HG03378 (cell line): ENCODE results near the gene ZBTB43.
A peak's percentile ranks its signal among the peaks of the same experiment; 100 is the strongest.
"Not testable (repeated sequence)": the region's sequence is repeated elsewhere in the genome, so short reads cannot be mapped to it uniquely, and the experiment has no call there.

ENCODE experiments used
- ATAC-seq: cut with Tn5 transposase; IDR thresholded peaks from one replicate; pipeline ENCODE4 v1.9.1; 2021; ENCODE audit warnings: mild to moderate bottlenecking, moderate library complexity; ENCODE audit not compliant: unreplicated experiment

Gene ZBTB43, protein sequence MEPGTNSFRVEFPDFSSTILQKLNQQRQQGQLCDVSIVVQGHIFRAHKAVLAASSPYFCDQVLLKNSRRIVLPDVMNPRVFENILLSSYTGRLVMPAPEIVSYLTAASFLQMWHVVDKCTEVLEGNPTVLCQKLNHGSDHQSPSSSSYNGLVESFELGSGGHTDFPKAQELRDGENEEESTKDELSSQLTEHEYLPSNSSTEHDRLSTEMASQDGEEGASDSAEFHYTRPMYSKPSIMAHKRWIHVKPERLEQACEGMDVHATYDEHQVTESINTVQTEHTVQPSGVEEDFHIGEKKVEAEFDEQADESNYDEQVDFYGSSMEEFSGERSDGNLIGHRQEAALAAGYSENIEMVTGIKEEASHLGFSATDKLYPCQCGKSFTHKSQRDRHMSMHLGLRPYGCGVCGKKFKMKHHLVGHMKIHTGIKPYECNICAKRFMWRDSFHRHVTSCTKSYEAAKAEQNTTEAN

DNA sequence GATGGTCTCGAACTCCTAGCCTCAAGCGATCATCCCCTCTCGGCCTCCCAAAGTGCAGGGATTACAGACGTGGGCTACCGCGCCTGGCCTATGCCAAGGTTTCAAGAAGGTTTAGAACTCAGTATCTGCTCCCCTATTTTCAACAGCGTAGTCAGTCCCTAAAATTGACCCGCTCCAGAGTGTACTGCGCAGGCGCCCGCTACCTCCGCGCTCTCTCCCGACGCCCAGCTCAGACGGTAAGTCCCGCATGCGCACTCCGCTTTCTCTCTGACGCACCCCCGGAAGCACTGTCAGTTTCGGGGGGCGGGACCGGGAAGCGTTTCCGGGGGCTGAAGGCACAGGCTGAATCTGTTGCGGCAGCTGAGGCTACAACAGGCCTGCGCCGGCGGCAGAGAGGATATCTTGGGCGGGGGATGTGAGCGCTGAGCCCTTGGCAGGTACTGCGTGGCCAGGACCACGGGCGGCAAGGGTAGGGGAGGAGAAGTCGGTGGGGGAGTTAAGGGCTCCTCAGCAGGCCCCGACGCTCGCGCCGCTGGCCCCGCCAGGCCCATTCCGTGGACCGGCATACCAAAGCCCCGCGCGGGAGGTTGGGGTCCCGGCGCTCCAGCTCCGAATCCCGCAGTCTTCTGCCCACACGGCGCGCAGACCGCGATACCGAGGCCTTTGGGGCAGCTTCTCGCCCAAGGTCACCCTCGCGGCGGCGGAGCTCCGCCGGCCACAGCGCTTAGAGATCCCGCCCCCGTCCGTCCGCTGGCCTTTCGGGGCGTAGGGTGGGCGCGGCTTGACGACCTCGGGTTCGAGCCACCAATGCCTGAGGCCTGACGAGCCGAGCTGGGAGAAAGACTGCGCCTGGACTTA is at the start of gene ZBTB43:
ZBTB43 (plus strand) TSS at position 345 of the 858 bp plus-strand sequence. CDS start 27,470 bp downstream, outside the sequence.
- peak; percentile 56 for ATAC-seq

DNA sequence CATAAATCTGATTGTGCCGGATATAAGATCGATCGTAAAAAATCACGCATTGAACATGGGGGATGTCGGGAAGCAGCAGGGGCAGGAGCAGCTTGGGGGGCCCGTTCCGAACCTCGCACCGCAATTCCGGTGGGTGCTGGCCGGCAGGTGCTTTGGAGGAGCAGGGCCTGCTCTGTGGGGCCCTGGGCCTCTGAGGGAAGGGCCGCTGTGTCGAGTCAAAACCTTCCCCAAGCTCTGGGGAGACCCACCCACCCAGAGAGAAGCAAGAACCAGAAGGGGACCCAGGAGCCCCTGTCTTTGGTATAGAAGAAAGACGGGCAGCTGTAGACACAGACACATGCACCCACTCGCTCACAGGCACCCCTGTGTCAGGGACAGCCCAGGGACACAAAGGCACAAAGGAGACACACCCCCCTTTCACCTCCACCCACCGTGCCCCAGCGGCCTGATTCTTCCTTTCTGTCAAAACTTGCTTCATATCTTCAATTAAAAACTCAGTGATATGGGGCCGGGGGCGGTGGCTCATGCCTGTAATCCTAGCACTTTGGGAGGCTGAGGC is 49.4 kb upstream of the ZBTB43 start:
- ATAC-seq = no peak

DNA sequence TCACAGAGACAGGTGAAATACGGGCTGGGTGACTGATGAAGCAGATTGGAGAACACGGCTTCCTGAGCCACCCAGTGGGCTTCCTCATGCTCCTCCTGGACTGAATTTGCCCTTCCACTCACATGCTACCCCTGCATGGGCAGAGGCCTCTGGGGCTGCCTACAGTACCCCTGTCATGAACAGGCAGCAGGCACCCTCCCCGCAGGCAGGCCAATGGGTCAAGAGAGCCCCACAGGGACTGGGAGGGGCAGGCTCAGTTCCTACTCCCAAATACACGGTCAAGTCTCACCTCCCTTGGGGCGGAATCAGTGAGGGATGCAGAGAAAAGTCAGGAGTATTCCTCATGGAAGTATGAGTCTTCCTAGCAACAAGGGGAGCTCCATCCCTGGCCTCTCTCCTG is 48.6 kb upstream of the ZBTB43 start:
- no peak for ATAC-seq

DNA sequence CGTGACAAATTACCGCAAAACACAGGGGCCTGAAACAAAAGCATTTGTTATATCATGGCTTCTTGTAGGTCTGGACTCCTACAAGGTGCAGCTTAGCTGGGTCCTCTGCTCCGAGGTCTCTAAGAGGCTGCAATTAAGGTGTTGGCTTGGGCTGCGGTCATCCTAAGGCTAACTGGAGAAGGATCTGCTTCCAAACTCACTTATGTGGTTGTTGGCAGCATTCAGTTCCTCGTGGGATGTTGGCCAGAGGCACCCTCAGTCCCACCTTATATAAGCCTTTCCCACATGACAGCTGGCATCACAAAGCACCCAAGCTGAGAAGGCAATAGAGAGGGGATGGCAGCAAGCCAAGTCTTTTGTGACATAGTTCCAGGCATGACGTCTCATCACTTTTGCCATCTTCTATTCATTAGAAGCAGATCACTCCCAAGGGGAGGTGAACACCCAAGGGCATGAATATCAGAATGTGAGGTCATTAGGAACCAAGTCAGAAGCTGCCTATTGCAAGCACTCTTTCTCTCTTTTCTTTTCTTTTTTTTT is 47.9 kb upstream of the ZBTB43 start:
- no peak for ATAC-seq

DNA sequence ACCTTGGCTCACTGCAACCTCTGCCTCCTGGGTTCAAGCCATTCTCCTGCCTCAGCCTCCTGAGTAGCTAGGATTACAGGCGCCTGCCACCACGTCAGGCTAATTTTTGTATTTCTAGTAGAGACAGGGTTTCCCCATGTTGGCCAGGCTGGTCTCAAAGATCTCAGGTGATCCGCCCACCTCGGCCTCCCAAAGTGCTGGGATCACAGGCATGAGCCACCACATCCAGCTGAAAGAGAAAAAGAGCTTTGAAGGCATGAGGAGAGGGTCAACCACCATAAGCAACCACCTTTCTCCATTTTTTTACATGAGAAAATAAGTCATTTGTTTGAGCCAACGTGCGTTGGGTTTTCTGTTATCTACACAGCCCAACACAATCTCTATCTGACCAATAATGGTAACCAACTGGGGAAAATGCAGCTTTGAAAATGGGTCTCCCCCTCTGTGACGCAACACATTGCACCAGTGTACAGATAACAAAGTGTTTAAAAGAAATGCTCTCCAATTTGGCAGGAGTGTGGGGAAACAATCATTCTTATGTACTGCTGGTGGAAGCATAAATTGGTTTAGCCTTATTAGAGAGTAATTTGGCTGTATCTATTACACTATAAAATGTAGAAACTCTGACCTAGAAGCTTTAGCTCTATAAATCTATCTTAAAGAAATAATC is 45.8 kb upstream of the ZBTB43 start:
- ATAC-seq = no peak

DNA sequence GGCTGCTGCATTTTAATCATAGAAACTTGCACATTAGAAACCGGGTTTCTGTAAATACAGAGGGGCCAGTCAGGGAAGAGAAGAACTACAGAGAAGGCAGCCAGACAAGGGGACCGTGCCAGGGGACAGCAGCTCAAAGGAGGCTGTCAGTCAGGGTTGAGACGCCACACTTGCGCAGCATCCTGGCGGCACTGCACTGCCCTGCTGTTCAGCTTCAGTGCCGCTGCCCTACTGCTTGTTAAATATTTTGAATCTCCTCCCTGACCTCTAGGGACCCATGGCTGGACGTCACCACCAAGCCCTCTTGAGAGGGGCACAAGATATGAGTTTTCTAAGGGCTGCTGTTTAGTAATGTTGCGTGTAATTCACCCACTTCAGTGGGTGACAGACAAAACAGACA is 43.6 kb upstream of the ZBTB43 start:
- no peak for ATAC-seq

DNA sequence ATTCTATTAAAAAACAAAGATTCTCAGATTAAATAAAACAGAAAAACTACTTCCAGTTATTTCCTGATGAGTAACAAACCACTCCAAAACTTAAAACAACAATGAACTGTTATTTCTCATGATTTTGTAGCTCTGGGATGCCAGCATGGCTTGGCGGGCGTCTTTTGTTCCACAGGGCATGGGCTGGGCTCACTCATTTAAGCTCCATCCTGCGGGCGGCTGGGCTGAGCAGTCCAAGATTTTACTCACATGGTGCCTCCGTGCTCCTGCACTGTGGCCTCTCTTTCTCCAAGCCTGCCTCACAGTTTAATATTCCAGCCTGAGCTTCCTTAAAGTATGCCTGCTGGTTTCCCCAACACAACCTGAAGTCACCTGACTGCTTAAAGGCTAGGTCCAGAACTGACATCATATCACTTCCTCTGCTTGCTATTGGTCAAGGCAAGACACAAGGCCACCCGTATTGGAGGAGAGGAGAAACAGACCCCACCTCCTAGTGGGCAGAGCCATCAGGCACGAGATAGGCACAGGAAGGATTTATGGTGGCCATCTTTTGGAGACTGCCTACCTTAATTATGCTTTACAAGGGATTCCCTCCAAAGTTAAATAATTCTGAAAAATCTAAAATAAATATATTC is 41.6 kb upstream of the ZBTB43 start:
- no peak for ATAC-seq

DNA sequence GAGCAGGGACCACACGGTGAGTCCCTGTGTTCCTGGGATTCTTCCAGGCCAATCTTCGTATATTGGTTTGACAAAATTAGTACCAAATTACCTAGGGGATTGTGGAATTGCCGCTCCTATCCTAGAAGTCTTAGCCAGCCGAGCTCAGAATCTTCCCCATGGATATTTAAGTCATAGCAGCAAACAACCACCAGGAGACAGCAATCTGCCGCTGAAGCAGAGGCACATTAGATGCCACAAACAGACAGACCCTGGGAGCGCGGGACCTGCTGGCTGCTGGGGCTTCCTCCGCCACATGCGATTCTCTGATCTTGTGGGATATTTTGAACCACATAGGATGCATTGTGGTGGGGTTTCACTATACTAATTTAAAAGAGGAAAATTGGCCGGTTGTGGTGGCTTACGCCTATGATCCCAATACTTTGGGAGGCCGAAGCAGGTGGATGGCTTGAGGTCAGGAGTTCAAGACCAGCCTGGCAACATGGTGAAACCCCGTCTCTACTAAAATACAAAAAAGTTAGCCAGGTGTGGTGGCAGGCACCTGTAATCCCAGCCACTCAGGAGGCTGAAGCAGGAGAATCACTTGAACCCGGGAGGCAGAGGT is 31.7 kb upstream of the ZBTB43 start:
- ATAC-seq = no peak

DNA sequence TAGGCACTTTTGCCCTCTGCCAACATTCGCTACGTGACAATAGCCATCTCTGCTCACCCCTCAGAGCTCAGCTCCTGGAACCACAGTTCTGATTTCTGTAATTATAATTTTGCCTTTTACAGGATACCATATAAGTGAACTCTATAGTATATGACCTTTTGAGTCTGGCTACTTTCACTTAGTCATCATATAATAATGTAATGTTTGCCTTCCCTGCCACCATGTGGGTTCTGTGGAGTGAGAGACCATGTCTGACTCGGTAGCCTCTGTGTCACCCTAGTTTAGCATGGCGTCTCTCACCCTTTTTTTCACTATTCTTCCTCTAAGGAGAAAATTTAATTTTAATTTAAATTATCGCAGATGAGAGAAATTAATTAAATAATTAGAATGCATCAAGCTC is 28.9 kb upstream of the ZBTB43 start:
- ATAC-seq = no peak

DNA sequence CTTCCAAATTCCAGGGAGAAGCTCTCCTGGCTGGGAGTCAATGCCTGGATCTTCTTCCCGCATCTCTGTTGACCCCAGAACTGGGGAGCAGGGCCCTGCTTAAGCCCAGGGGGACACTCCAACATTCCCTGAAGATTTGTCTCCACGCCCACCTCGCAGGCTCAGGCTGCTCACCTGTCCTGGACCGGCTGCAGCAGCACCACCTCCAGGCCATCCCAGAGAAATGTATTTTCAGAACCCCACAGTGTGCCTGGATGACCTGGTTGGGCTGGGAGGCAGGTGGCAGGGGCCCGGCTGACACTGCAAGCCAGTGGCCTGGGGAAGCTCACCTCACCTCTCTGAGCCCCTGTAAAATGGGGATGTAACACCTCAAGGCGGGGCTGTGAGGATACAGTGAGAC is 27.1 kb upstream of the ZBTB43 start:
- no peak for ATAC-seq

DNA sequence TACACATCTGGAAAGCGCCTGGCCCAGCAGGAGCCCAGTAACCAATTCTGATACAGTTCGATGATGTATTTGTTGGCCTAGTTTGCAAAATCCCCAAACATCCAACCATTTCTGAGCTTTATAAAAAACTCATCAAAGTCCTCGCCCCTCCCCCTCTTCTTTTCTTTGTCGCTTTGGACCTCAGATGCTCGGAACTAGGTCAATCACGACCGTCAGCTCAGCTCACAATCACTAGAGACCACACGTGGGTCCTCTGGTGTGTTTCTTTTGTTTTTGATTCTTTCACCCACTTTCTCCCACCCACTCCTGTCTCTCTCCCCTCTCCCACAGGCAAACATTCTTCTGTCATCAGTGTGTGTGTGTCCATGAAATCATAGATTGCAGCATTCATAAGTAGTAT is 26.7 kb upstream of the ZBTB43 start:
- no peak for ATAC-seq

DNA sequence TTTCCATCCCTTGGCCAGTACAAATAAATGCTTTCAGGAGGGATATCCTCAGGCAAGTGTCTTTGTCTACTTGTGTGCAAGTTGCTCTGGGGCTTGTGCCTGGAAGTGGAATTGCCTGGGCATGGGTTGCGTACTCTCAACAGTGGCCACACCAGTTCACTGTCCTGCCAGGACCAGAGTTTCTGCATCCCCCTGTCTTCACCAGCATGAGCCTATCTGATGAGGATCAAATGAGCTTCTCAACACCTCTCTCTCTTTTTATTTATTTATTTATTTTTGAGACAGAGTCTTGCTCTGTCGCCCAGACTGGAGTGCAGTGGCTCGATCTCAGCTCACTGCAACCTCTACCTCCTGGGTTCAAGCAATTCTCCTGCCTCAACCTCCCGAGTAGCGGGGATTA is 26.1 kb upstream of the ZBTB43 start:
- not testable (repeated sequence) for ATAC-seq

DNA sequence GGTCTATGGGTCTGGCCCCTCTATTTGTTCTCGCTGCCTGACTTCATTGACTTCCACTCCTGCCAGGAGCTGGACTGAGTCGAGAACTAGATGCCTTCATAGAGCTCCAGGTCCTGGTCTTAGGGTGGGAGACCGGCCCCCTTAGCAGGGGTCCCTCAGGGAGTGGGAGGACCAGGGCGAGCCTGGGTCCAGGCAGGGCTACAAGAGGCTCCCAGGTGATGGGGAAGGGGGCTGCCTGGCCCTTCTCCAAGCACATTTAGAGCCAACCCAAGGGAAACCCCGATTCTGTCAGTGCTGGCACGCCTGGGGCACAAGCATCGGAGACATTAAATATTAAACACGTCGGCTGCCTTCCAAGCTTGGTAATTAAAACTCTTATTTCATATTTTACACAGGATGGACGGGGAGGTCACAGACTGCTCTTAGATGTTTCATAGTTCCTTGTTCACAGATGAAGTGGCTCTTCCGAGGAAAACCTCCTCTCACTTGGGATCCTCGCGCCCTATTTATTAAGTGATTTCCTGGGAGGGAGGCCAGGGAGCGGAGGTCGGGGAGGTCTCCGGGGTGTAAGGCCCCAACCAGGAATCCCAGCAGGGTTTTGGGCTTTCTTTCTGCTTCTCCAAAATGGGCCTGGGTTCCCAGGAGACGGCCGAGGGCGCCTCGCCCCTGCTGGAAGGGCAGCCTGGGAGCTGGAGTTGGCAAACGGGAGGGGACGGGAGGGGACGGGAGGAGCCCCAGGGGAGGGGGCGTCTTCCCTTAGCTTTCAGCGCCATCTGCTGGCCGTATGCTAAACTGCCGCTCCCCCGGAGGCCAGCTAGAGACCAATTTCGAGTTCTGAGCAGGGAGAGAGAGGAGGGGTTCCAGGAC is 23.4 kb upstream of the ZBTB43 start:
- ATAC-seq = no peak

DNA sequence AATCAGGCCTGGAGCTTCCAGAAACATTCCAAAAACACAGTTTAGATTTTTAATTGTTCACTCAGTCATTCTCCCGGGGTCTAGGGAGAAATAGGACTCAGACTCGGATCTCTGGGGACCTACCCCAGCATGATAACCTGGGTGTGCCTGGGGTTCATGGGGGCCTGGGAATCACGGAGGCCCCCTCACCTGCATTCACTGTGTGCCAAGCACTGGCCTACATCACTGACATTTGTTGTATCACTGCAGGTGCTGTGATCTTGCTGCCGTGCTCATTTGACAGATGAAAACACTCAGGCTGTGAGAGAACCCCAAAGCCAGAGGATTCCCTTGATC is 22.8 kb upstream of the ZBTB43 start:
- ATAC-seq = no peak

DNA sequence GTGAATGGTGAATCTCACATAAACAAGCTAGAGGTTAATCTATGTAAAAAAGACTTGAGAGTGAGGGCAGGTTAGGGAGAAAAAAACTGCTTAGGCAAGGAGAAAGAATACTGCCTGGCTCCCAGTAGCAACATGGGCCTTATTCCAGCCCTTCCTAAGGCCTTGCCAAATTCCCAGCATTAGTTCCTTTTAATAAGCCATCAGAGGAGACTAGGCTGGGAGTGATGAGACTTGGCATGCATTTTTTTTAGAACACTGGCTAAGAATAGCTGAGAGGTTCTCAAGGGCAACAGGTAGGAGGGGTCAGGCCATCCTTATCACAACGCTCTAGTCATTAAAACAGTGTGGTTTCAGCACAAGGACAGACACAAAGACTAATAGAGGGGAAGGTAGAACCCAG is 20.9 kb upstream of the ZBTB43 start:
- ATAC-seq = no peak

DNA sequence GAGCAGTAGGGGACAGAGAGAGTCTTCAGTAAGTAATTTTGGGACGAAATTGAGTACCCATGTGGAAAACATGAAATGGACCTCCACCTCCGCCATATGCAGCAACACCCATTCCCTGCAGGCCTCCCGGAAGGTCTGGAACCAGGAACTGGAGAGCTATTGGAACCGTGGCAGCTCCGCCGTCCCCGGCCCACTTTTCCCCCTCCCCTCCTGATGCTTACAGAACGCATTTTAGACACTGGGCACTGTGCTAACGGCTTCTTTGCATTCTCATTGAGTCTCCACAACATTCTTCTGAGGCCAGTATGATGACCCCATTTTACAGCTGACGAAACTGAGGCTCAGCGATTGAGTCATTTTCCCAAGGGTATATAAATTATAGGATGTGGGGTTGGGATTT is 20.4 kb upstream of the ZBTB43 start:
- ATAC-seq = no peak

DNA sequence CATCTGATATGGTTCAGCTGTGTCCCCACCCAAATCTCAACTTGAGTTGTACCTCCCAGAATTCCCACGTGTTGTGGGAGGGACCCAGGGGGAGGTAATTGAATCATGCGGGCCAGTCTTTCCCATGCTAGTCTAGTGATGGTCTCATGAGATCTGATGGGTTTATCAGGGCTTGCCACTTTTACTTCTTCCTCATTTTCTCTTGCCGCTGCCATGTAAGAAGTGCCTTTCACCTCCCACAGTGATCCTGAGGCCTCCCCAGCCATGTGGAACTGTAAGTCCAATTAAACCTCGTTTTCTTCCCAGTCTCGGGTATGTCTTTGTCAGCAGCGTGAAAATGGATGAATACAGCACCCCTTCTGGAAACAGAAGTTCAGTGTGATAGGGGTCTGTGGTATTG is 20.0 kb upstream of the ZBTB43 start:
- not testable (repeated sequence) for ATAC-seq

DNA sequence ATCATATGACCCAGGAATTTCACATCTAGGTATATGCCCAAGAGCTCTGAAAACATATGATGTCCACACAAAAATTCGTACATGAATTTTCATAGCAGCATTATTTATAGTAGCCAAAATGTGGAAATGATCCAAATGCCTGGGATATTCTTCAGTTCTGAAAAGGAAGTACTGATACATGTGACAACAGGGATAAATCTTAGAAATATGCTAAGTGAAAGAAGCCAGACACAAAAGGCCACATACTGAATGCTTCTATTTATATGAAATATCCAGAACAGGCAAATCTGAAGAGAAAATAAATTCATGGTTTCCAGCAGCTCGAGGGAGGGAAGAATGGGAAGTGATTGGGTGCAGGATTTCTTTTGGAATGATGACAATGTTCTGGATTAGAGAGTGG is 16.8 kb upstream of the ZBTB43 start:
- no peak for ATAC-seq
